ENCODE results near the gene CDK5RAP2.

- TF ChIP-seq CTCF (conservative IDR thresholded peaks at IDR 0.05) (no peak), ZFX (IDR thresholded peaks at IDR 0.05) (no peak)
Observed at GRCh38 chr9:120524038-120524437, 55.9 kb downstream of the CDK5RAP2 start.

Measured in C4-2B (cell line).